GM19438 (cell line): Measurements from ENCODE around the gene FREM2.

Experiments
- ATAC-seq: cut with Tn5 transposase; IDR thresholded peaks from one replicate; pipeline ENCODE4 v1.9.1; 2021; ENCODE audit warnings: low read depth; ENCODE audit not compliant: unreplicated experiment

The FREM2 gene

GRCh38 chr13:38753878-38754277, 67.0 kb downstream of the FREM2 start:
- no peak for ATAC-seq

GRCh38 chr13:38755793-38756192, 68.9 kb downstream of the FREM2 start:
- no peak for ATAC-seq

DNA sequence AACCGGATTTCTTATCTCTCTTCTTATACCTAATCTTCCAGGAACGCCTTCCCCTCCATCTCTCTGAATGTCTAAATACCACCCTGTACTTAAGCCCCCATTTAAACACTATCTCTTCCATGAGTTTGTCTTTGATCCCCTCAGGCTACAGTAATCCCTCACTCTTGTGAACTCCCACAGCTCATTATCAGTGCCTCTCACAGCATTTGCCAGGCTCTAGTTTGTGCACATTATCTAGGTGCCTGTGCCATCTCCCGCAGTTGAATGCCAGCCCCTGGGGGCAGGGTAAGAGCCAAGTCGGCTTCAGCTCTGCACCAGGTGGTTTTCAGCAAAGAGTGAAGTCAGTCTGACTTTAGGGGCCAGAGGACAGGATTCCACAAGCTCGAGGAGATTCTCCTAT, 71.4 kb downstream of the FREM2 start:
- ATAC-seq = no peak

GRCh38 chr13:38759390-38759789, 72.5 kb downstream of the FREM2 start:
- no peak for ATAC-seq

DNA sequence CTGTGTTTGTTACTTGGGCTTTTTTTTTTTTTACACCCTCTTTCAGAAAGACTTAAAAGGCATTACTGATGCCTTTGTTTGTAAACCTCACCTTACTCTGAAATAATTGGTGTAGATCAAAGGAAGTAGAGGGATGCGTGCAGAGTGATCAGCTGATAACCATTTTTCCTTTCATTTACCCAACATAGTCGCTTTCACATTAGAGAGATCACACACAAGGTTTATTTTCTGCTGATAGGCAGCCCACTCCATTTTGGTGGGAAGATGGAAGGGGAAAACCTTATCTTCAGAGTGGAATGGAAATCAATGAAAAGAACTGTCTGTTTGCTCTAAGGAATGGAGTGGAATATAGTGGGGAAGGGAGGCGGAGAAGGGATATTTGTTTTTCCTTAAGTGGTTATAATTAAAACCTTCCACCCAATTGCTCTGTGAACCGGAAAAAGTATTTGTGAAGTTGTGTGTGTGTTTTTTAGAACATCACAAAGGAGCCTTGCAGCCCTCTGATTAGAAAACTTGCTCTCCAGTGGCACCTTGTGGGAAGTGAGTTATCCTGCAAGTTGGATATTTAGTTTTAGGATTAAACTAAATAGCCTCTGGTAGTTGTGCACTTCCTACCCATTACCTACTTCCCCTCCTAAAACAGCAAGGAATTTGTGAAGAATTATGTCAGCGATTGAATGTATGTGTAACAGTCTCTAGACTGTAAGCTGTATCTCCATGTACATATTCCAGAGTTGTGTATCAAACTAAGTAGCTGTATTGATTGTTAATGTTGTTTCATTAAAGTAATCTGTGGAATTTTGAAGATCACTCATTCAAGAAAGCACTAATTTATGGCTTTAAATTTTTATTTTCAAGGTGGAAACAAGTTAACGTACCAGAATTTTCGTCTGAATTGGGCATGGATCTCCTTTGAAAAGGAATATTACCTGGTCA, 76.8 kb downstream of the FREM2 start:
- ATAC-seq = no peak

GRCh38 chr13:38766799-38767198, 79.9 kb downstream of the FREM2 start:
- ATAC-seq = no peak

DNA sequence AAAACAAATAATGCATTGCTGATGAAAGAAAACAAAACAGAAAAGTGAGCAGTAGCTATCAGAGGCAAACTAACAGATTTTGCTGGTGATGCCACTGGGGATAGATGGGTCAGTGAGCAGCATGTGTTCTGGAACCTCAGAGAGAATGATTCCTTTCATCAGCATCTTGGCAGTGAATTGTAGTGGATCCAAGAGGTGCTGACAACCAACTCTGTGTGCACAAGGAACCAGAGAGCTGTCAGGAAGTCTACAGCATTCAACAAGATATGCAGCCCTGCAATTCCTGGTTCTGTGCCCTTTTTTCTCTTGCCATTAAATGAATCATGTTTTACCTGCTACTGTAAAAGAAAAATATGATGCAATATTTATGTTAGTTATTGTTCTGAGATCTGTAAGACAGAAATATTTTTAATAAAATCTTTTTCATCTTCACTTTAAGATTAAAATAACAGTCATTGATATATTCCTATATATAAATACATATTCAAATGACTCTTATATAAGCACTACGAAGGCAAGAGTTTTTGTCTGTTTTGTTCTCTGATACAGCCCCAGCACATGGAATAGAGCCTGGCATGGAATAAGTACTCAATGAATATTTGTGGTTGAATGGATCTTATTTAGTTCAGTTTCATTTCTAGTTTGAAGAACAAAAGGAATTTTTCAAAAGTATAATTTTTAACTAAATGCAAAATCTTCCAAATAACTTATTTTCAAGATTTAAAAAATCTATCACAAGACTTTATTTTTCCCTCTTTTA, 80.8 kb downstream of the FREM2 start:
- no peak for ATAC-seq

DNA sequence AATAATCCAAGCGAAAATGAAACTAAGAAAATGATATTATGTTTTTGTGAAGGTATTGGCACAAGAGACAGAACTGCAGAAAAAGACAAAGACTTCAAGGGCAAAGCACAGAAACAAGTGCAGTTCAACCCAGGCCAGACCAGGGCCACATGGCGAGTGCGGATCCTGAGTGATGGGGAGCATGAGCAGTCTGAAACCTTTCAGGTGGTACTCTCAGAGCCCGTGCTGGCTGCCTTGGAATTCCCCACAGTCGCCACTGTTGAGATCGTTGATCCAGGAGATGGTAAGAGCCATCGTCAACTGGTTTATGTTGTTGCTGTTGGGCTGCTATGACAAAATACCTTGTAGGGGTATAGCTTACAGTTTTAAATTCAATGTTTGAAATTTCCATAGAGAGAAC, 82.6 kb downstream of the FREM2 start:
- no peak for ATAC-seq

- ATAC-seq = no peak
Measured at GRCh38 chr13:38775085-38775484, 88.2 kb downstream of the FREM2 start.

GRCh38 chr13:38777347-38778119, 90.7 kb downstream of the FREM2 start:
- no peak for ATAC-seq

DNA sequence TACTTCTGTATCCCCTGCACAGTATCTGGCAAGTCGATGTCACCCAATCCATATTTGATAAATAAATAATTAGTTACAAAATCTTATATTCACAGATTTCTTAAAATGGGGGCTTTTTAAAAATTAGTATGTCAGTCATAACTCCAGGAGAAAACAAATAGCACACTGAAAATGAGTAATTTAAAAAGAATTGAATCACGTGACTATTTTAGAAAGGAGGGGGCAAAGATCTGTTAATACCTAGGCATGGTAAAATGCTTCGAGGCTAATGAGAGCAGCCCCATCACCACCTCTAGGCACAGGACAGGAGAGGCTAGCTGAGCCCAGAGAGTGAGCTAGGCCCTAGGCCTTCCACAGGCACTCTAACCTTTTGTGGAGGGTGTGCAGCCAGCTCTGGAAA, 94.7 kb downstream of the FREM2 start:
- ATAC-seq = no peak

DNA sequence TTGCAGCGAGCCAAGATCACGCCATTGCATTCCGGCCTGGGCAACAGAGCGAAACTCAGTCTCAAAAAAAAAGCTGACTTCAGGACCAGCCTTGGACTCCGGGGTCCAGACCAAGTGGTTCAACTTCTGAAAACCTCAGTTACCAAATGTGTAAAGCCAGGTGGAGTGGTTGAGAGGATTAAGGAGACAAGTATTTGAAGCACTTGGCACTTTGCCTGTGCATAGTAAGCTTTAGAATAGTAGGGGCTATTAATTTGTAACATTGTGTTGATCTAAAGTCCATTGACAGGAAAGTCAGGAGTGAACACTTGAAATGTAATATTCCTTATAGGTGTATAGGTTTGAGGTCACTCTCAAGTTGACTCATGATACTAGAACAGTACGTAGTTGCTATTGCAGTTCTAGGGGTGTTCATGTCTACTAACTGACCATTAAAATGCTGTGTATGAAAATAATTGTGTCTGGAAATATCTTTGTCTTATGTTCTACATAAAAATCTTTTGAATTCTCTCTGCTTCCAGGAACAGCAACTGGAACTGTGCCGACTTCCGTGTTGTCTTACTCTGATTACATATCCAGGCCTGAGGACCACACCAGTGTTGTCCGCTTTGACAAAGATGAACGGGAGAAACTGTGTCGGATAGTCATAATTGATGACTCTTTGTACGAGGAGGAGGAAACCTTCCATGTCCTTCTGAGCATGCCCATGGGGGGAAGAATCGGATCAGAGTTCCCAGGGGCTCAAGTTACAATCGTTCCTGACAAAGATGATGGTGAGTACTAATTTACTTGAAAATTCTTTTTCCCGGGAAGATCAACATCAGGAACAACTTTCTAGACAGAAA, 97.4 kb downstream of the FREM2 start:
- ATAC-seq = no peak

GRCh38 chr13:38785042-38785441, 98.2 kb downstream of the FREM2 start:
- no peak for ATAC-seq

GRCh38 chr13:38785490-38785889, 98.6 kb downstream of the FREM2 start:
- ATAC-seq = no peak

- no peak for ATAC-seq
Measured at GRCh38 chr13:38787550-38787949, 100.7 kb downstream of the FREM2 start.

DNA sequence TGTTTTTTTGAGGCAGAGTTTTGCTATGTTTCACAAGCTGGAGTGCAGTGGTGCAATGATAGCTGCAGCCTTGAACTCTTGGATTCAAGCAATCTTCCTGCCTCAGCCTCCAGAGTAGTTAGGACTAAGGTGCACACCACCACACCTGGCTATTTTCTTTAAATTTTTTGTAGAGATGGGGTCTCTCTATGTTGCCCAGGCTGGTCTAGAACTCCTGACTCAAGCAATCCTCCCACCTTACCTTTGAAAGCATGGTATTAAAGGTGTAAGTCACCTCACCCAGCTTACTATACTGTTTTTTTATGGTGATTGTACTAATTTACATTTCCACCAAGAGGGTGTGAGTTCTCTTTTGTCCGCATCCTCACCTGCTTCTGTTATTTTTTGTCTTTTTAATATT, 110.0 kb downstream of the FREM2 start:
- no peak for ATAC-seq

- no peak for ATAC-seq
Measured at GRCh38 chr13:38803531-38803930, 116.7 kb downstream of the FREM2 start.

DNA sequence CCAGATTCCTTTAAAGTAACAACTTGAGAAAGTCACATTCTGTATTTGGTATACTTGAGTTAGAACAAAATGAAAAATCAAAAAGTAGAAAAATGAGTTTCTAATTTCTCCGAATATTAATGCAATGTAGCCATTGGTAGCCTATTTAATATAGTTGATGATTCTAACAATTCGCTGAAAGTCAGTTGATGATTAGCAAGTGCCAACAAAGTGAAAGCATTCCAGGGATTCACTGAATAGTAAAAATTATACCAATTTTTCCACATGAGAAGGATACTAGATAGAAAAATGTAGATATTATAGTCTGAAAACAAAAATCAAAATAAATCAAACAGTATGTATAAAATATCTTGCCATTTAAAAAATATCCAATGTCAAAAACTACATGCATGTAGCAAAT, 117.2 kb downstream of the FREM2 start:
- no peak for ATAC-seq

GRCh38 chr13:38804536-38804935, 117.7 kb downstream of the FREM2 start:
- no peak for ATAC-seq

GRCh38 chr13:38814331-38814730, 127.5 kb downstream of the FREM2 start:
- no peak for ATAC-seq
